ENCODE measurements around the gene LMNA. TPM values are rescaled to one million over a fixed set of nuclear protein-coding genes. Genes with fewer than 3 reads are reported as not detected.

The LMNA gene
- total RNA-seq, 1 experiment from 2014 or later: 51.0 TPM

DNA sequence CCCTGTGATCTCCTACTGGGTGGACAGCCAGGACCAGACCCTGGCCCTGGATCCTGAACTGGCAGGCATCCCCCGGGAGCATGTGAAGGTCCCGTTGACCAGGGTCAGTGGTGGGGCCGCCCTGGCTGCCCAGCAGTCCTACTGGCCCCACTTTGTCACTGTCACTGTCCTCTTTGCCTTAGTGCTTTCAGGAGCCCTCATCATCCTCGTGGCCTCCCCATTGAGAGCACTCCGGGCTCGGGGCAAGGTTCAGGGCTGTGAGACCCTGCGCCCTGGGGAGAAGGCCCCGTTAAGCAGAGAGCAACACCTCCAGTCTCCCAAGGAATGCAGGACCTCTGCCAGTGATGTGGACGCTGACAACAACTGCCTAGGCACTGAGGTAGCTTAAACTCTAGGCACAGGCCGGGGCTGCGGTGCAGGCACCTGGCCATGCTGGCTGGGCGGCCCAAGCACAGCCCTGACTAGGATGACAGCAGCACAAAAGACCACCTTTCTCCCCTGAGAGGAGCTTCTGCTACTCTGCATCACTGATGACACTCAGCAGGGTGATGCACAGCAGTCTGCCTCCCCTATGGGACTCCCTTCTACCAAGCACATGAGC lies 62.2 kb downstream of the LMNA start:
- H2BK5ac ChIP-seq (ENCODE audit: insufficient read length, low read length): no peak overlapping the region
- Mint-ChIP-seq H3K4me1 (peaks cover 42 to 52% of the 10 kb centered on the region in 2 experiments), H3K36me3 (ENCODE audit: insufficient read depth in 1 of 3, low read depth in 3 of 3) (peaks cover 6 to 34% (median 28%) of the 10 kb centered on the region in 3 experiments; a peak in 6 of 7 replicates), H3K9me3 (no peaks in the 10 kb centered on the region), H3K27ac (peak overlapping the region in 2 of 3 experiments; percentile 73 to 89; a peak in 3 of 7 replicates), H3K27me3 (ENCODE audit: low read depth) (no peaks in the 10 kb centered on the region), H3K4me3 (no peak overlapping the region)
- H3K4me2 ChIP-seq (ENCODE audit: insufficient read depth, insufficient read length, low read length): no peak overlapping the region
- DNase-seq: no peak
- no peak overlapping the region for H3T11ph ChIP-seq (ENCODE audit: low read length)
- H4K20me1 ChIP-seq (ENCODE audit: control insufficient read depth, insufficient read depth, insufficient read length): no peaks in the 10 kb centered on the region
- H3K4me1 ChIP-seq (ENCODE audit: insufficient read depth, low read length): peaks cover 5% of the 10 kb centered on the region
- no peak overlapping the region for H2AFZ ChIP-seq (ENCODE audit: low read length)
- H3K79me2 ChIP-seq (ENCODE audit: insufficient read depth, low read length): no peaks in the 10 kb centered on the region
- H2BK12ac ChIP-seq (ENCODE audit: insufficient read length, low read depth, low read length): no peak overlapping the region
- H2BK120ac ChIP-seq (ENCODE audit: low read depth, low read length, poor library complexity, severe bottlenecking): no peak overlapping the region
- no peaks in the 10 kb centered on the region for H3K9me3 ChIP-seq (ENCODE audit: control insufficient read depth, low read depth, low read length)
- no peak overlapping the region for H3K9ac ChIP-seq (ENCODE audit: extremely low read depth, insufficient read length, low read length)
- no peaks in the 10 kb centered on the region for H3K79me1 ChIP-seq (ENCODE audit: insufficient read depth, low read depth, low read length, poor library complexity, severe bottlenecking)
- no peak overlapping the region for H2AK5ac ChIP-seq (ENCODE audit: insufficient read length, low read length)
- WGBS (ENCODE audit: extremely low coverage, insufficient read length, low lambda C conversion rate): no CpG with 5 or more reads among the region's 12 CpGs
- H3K27ac ChIP-seq (ENCODE audit: insufficient read length, low read depth, low read length): no peak overlapping the region
- TF ChIP-seq, protein P1, sequence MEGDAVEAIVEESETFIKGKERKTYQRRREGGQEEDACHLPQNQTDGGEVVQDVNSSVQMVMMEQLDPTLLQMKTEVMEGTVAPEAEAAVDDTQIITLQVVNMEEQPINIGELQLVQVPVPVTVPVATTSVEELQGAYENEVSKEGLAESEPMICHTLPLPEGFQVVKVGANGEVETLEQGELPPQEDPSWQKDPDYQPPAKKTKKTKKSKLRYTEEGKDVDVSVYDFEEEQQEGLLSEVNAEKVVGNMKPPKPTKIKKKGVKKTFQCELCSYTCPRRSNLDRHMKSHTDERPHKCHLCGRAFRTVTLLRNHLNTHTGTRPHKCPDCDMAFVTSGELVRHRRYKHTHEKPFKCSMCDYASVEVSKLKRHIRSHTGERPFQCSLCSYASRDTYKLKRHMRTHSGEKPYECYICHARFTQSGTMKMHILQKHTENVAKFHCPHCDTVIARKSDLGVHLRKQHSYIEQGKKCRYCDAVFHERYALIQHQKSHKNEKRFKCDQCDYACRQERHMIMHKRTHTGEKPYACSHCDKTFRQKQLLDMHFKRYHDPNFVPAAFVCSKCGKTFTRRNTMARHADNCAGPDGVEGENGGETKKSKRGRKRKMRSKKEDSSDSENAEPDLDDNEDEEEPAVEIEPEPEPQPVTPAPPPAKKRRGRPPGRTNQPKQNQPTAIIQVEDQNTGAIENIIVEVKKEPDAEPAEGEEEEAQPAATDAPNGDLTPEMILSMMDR (conservative IDR thresholded peaks at IDR 0.05): no peak
- no peaks in the 10 kb centered on the region for H3K27me3 ChIP-seq (ENCODE audit: insufficient read depth, low read length)
- H3K56ac ChIP-seq (ENCODE audit: insufficient read length, low read depth, low read length): no peak overlapping the region
- no peak overlapping the region for H4K91ac ChIP-seq (ENCODE audit: insufficient read length, low read depth, low read length)
- no peak overlapping the region for H3K4ac ChIP-seq (ENCODE audit: low read depth, low read length)
- H3K23ac ChIP-seq (ENCODE audit: insufficient read length, low read depth, low read length): no peak overlapping the region
- no peak overlapping the region for H4K8ac ChIP-seq (replicated peaks; ENCODE audit: insufficient read length, low read depth, low read length)
- H4K5ac ChIP-seq (ENCODE audit: insufficient read length, low read depth, low read length): no peak overlapping the region
- no peaks in the 10 kb centered on the region for H3K23me2 ChIP-seq (ENCODE audit: insufficient read length, low read depth, low read length, poor library complexity, severe bottlenecking)
- no peak overlapping the region for H3K18ac ChIP-seq (ENCODE audit: insufficient read length, low read depth, low read length)
- no peak overlapping the region for H3K14ac ChIP-seq (ENCODE audit: insufficient read depth, low read length)
- no peak overlapping the region for H2BK20ac ChIP-seq (ENCODE audit: low read depth, low read length, poor library complexity, severe bottlenecking)
- H2BK15ac ChIP-seq (ENCODE audit: low read depth, low read length): no peak overlapping the region

Measured in H9 (cell line).